Measurements from ENCODE around the gene NAPSA. TPM values are rescaled to one million over a fixed set of nuclear protein-coding genes. Genes with fewer than 3 reads are reported as not detected.

NAPSA gene
- total RNA-seq, 1 donor from 2014 or later, result 1.3 TPM

DNA sequence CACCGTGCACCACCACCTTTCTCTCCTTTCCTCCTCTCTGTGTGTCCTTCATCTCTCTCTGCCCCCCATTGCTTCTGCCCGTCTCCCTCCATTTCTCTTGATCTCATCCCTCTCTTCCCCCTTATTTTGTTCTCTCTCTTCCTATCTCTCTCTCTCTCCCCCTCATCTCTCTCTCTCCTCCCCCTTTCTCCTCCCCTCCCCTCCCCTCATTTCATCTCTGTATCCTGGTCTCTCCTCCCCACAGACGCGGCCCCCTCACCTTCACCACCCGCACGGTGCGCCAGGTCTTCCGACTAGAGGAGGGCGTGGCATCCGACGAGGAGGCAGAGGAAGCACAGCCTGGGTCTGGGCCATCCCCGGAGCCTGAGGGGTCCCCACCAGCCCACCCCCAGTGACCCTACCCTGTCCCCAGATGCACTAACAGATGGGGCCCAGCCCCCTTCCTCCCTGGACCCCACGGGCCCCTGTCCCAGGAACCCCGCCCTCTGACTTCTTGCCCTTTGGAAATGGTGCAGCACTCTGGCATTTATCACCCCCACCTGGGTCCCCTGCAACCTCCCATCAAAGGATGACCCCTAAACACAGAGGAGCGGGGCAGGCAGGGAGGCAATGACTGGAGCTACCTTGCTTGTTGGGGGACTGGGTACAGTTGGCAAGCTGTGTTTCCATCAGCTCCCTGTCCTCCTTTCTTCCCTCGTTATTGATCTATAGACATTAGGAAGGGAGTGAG lies 55.9 kb downstream of the NAPSA start:
- no peaks in the 10 kb centered on the region for H3K36me3 Mint-ChIP-seq (ENCODE audit: unreplicated experiment)
- H3K27ac Mint-ChIP-seq (ENCODE audit: unreplicated experiment), result no peak overlapping the region
- no peak for DNase-seq (ENCODE audit: extremely low spot score, unreplicated experiment)
- H3K9me3 Mint-ChIP-seq (ENCODE audit: unreplicated experiment), result no peaks in the 10 kb centered on the region
- TF ChIP-seq, protein P1, sequence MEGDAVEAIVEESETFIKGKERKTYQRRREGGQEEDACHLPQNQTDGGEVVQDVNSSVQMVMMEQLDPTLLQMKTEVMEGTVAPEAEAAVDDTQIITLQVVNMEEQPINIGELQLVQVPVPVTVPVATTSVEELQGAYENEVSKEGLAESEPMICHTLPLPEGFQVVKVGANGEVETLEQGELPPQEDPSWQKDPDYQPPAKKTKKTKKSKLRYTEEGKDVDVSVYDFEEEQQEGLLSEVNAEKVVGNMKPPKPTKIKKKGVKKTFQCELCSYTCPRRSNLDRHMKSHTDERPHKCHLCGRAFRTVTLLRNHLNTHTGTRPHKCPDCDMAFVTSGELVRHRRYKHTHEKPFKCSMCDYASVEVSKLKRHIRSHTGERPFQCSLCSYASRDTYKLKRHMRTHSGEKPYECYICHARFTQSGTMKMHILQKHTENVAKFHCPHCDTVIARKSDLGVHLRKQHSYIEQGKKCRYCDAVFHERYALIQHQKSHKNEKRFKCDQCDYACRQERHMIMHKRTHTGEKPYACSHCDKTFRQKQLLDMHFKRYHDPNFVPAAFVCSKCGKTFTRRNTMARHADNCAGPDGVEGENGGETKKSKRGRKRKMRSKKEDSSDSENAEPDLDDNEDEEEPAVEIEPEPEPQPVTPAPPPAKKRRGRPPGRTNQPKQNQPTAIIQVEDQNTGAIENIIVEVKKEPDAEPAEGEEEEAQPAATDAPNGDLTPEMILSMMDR (IDR thresholded peaks at IDR 0.05), result no peak
- peaks cover 33% of the 10 kb centered on the region for H3K27me3 Mint-ChIP-seq (ENCODE audit: unreplicated experiment)
- no peaks in the 10 kb centered on the region for H3K4me1 Mint-ChIP-seq (ENCODE audit: unreplicated experiment)
- H3K4me3 Mint-ChIP-seq (ENCODE audit: unreplicated experiment), result no peak overlapping the region

DNA sequence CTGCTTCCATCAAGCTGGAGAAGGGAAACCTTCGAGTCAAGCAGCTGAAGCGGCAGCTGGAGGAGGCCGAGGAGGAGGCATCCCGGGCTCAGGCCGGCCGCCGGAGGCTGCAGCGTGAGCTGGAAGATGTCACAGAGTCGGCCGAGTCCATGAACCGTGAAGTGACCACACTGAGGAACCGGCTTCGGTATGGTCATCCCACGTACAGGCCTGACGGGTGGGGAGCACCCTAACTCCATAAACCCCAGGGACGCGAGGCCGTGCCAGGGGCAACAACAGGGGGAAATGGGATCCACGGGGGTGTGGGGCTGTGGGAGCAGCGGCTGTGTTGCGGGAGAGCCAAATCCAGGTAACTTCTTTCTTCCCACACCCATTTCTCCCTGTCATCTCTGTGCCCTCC lies 56.4 kb downstream of the NAPSA start:
- TF ChIP-seq, protein P1 (IDR thresholded peaks at IDR 0.05), result no peak
- no peak for DNase-seq (ENCODE audit: extremely low spot score, unreplicated experiment)
- H3K9me3 Mint-ChIP-seq (ENCODE audit: unreplicated experiment), result no peaks in the 10 kb centered on the region
- H3K4me3 Mint-ChIP-seq (ENCODE audit: unreplicated experiment), result no peak overlapping the region
- H3K27me3 Mint-ChIP-seq (ENCODE audit: unreplicated experiment), result peaks cover 29% of the 10 kb centered on the region
- H3K36me3 Mint-ChIP-seq (ENCODE audit: unreplicated experiment), result no peaks in the 10 kb centered on the region
- no peaks in the 10 kb centered on the region for H3K4me1 Mint-ChIP-seq (ENCODE audit: unreplicated experiment)
- no peak overlapping the region for H3K27ac Mint-ChIP-seq (ENCODE audit: unreplicated experiment)

Other genes with a start within 250 kb of the NAPSA start
- gene IZUMO2, start 202.4 kb downstream of the NAPSA start, total RNA-seq, result not detected in 2 replicates
- gene MYH14, start 162.0 kb downstream of the NAPSA start, total RNA-seq, result not detected in 2 replicates
- gene KCNC3, start 36.3 kb downstream of the NAPSA start, total RNA-seq, result 1.1 and 1.2 TPM in 2 replicates
- 53.4 and 64.5 TPM in 2 replicates for gene NR1H2, start 10.8 kb upstream of the NAPSA start, total RNA-seq
- gene POLD1, start 18.7 kb upstream of the NAPSA start, total RNA-seq, result 19.6 and 22.2 TPM in 2 replicates
- not detected in 2 replicates for gene SPIB, start 53.3 kb upstream of the NAPSA start, total RNA-seq
- gene MYBPC2, start 67.3 kb upstream of the NAPSA start, total RNA-seq, result not detected in 2 replicates
- gene EMC10, start 110.9 kb upstream of the NAPSA start, total RNA-seq, result 166 and 172 TPM in 2 replicates
- 1.8 and 2.0 TPM in 2 replicates for gene GARIN5A, start 111.2 kb upstream of the NAPSA start, total RNA-seq
- gene JOSD2, start 145.6 kb upstream of the NAPSA start, total RNA-seq, result 43.7 and 46.9 TPM in 2 replicates
- gene ASPDH, start 148.3 kb upstream of the NAPSA start, total RNA-seq, result not detected in 2 replicates
- 0.11 and 0.52 TPM in 2 replicates for gene LRRC4B, start 202.8 kb upstream of the NAPSA start, total RNA-seq